SH-SY5Y (cell line): ENCODE data around the gene ROR1.

Source experiments
- GATA2 ChIP-seq: IDR thresholded peaks from 2 replicates; pipeline ENCODE4 v1.6.1; 2011; ENCODE audit warnings: mild to moderate bottlenecking, low read depth, low read length
- GATA3 ChIP-seq: IDR thresholded peaks from 2 replicates; pipeline ENCODE4 v1.6.1; 2011; ENCODE audit warnings: low read depth, mild to moderate bottlenecking, low read length, moderate library complexity

DNA sequence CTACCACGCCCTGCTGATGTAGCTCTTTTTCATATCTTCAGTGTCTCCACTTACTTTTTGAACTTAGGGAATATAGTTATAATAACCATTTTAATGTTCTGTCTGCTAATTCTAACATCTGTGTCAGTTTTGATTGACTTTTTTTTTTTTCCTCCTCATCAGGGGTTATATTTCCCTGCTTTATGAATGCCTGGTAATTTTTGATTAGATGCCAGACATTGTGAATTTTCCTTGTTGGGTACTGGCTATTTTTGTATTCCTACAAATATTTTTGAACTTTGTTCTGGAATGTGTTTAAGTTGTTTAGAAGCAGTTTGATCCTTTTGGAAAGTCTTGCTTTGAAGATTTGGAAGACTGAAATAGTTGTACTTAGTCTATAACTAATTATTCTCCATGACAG lies 82.1 kb downstream of the ROR1 start:
- TF ChIP-seq GATA3 (no peak), GATA2 (no peak)
